Measurements from ENCODE around the gene DPYSL4. TPM values are rescaled to one million over a fixed set of nuclear protein-coding genes. Genes with fewer than 3 reads are reported as not detected.

Gene DPYSL4
- total RNA-seq, 4 donors from 2014 or later: 0.27 TPM; not detected in 3

- H3K4me1 ChIP-seq: peaks cover 0 to 8% (median 0%) of the 10 kb centered on the region in 4 donors
Measured at GRCh38 chr10:132162021-132162531, 24.7 kb upstream of the DPYSL4 start.

GRCh38 chr10:132162590-132163277 is 24.0 kb upstream of the DPYSL4 start:
- H3K9me3 ChIP-seq: no peaks in the 10 kb centered on the region
- peaks cover 0 to 8% (median 0%) of the 10 kb centered on the region in 4 donors for H3K4me1 ChIP-seq
- no peak for DNase-seq
- H3K36me3 ChIP-seq: no peaks in the 10 kb centered on the region
- no peak overlapping the region for H3K4me3 ChIP-seq
- H3K27me3 ChIP-seq: no peaks in the 10 kb centered on the region
- no peak overlapping the region for H3K27ac ChIP-seq
- TF ChIP-seq CTCF (IDR thresholded peaks at IDR 0.05) (no peak), POLR2A (IDR thresholded peaks at IDR 0.05) (no peak)

More at GRCh38 chr10:132162021-132162531, 24.7 kb upstream of the DPYSL4 start:
- peak overlapping the region in 1 of 4 donors; percentile 1 for H3K27ac ChIP-seq
- no peaks in the 10 kb centered on the region for H3K9me3 ChIP-seq
- no peak for TF ChIP-seq POLR2A (IDR thresholded peaks at IDR 0.05)
- TF ChIP-seq CTCF (IDR thresholded peaks at IDR 0.05): no peak
- H3K27me3 ChIP-seq: no peaks in the 10 kb centered on the region
- H3K36me3 ChIP-seq: no peaks in the 10 kb centered on the region
- no peak for DNase-seq
- H3K4me3 ChIP-seq: no peak overlapping the region

- Histone ChIP-seq H3K27ac (no peak overlapping the region), H3K9me3 (no peaks in the 10 kb centered on the region), H3K36me3 (no peaks in the 10 kb centered on the region), H3K27me3 (no peaks in the 10 kb centered on the region), H3K4me1 (peaks cover 0 to 8% (median 0%) of the 10 kb centered on the region in 4 donors), H3K4me3 (no peak overlapping the region)
- no peak for DNase-seq
- TF ChIP-seq POLR2A (IDR thresholded peaks at IDR 0.05) (no peak), CTCF (IDR thresholded peaks at IDR 0.05) (peak in 2 of 6 experiments; percentile 23 to 25)
Measured at GRCh38 chr10:132163278-132163765, 23.4 kb upstream of the DPYSL4 start.

GRCh38 chr10:132163826-132164515 is 22.8 kb upstream of the DPYSL4 start:
- Histone ChIP-seq H3K36me3 (no peaks in the 10 kb centered on the region), H3K27ac (no peak overlapping the region), H3K9me3 (no peaks in the 10 kb centered on the region), H3K4me1 (peaks cover 0 to 8% (median 0%) of the 10 kb centered on the region in 4 donors), H3K27me3 (no peaks in the 10 kb centered on the region), H3K4me3 (no peak overlapping the region)
- TF ChIP-seq CTCF (IDR thresholded peaks at IDR 0.05) (no peak), POLR2A (IDR thresholded peaks at IDR 0.05) (no peak)
- DNase-seq: no peak

GRCh38 chr10:132164761-132165278 is 21.9 kb upstream of the DPYSL4 start:
- TF ChIP-seq POLR2A (IDR thresholded peaks at IDR 0.05): no peak
- TF ChIP-seq CTCF (IDR thresholded peaks at IDR 0.05): no peak
- Histone ChIP-seq H3K4me3 (no peak overlapping the region), H3K27ac (no peak overlapping the region), H3K4me1 (peaks cover 0 to 8% (median 0%) of the 10 kb centered on the region in 4 donors), H3K27me3 (no peaks in the 10 kb centered on the region), H3K36me3 (no peaks in the 10 kb centered on the region), H3K9me3 (no peaks in the 10 kb centered on the region)
- DNase-seq: peak in 1 of 3 donors; percentile 65

All from Peyer's patch (tissue), 4 donors.